NCI-H2227 (cell line): Measurements from ENCODE around the gene HRG.

Experiments used
- DNase-seq: peaks from one replicate; lab custom pipeline; 2025; ENCODE audit not compliant: unreplicated experiment; lab: John Stamatoyannopoulos, UW

Gene HRG

GRCh38 chr3:186638259-186638658, 27.6 kb upstream of the HRG start:
- no peak for DNase-seq

GRCh38 chr3:186639778-186640472, 25.9 kb upstream of the HRG start, which contains the start of gene FETUB:
FETUB (plus strand) TSS chr3:186640399; CDS start chr3:186640461, 62 bp downstream.
- DNase-seq, result no peak

GRCh38 chr3:186640473-186640818, 25.4 kb upstream of the HRG start:
- DNase-seq, result no peak

GRCh38 chr3:186640929-186641328, 24.9 kb upstream of the HRG start:
- no peak for DNase-seq

GRCh38 chr3:186642014-186642413, 23.8 kb upstream of the HRG start:
- no peak for DNase-seq

- DNase-seq, result no peak
Observed at GRCh38 chr3:186643493-186643892, 22.3 kb upstream of the HRG start.

GRCh38 chr3:186644683-186645082, 21.1 kb upstream of the HRG start:
- no peak for DNase-seq

- no peak for DNase-seq
Observed at GRCh38 chr3:186646106-186646505, 19.7 kb upstream of the HRG start.

- DNase-seq, result no peak
Observed at GRCh38 chr3:186646841-186647240, 19.0 kb upstream of the HRG start.

- no peak for DNase-seq
Observed at GRCh38 chr3:186648851-186649250, 17.0 kb upstream of the HRG start.

- no peak for DNase-seq
Observed at GRCh38 chr3:186651678-186652215, 14.1 kb upstream of the HRG start.

- no peak for DNase-seq
Observed at GRCh38 chr3:186653080-186653707, 12.6 kb upstream of the HRG start.

GRCh38 chr3:186653984-186654383, 11.8 kb upstream of the HRG start:
- no peak for DNase-seq

GRCh38 chr3:186663361-186664118, 2.3 kb upstream of the HRG start:
- no peak for DNase-seq

GRCh38 chr3:186664119-186664495, 1.7 kb upstream of the HRG start:
- DNase-seq, result no peak

- DNase-seq, result no peak
Observed at GRCh38 chr3:186664506-186664905, 1.3 kb upstream of the HRG start.

- DNase-seq, result no peak
Observed at GRCh38 chr3:186668426-186668825, 2.6 kb downstream of the HRG start.

GRCh38 chr3:186669378-186670084, 3.7 kb downstream of the HRG start:
- DNase-seq, result no peak

- no peak for DNase-seq
Observed at GRCh38 chr3:186670155-186670554, 4.3 kb downstream of the HRG start.

GRCh38 chr3:186671051-186671450, 5.2 kb downstream of the HRG start:
- no peak for DNase-seq

GRCh38 chr3:186678604-186679003, 12.8 kb downstream of the HRG start:
- no peak for DNase-seq
